ENCODE data around the gene MUC5B. TPM values are rescaled to one million over a fixed set of nuclear protein-coding genes. Genes with fewer than 3 reads are reported as not detected.

MUC5B gene
- total and polyA plus RNA-seq, 4 donors, result 0.17 to 0.95 (median 0.50) TPM; not detected in 1

DNA sequence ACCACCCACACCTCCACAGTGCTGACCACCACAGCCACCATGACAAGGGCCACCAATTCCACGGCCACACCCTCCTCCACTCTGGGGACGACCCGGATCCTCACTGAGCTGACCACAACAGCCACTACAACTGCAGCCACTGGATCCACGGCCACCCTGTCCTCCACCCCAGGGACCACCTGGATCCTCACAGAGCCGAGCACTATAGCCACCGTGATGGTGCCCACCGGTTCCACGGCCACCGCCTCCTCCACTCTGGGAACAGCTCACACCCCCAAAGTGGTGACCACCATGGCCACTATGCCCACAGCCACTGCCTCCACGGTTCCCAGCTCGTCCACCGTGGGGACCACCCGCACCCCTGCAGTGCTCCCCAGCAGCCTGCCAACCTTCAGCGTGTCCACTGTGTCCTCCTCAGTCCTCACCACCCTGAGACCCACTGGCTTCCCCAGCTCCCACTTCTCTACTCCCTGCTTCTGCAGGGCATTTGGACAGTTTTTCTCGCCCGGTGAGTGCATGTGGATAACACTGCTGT is 28.4 kb downstream of the MUC5B start:
- no peak for TF ChIP-seq JUND (IDR thresholded peaks at IDR 0.05)
- TF ChIP-seq, protein P1, sequence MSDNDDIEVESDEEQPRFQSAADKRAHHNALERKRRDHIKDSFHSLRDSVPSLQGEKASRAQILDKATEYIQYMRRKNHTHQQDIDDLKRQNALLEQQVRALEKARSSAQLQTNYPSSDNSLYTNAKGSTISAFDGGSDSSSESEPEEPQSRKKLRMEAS (IDR thresholded peaks at IDR 0.05), result no peak
- no peak for TF ChIP-seq TAF1 (conservative IDR thresholded peaks at IDR 0.05)
- TF ChIP-seq, protein P2, sequence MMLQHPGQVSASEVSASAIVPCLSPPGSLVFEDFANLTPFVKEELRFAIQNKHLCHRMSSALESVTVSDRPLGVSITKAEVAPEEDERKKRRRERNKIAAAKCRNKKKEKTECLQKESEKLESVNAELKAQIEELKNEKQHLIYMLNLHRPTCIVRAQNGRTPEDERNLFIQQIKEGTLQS (IDR thresholded peaks at IDR 0.05), result no peak
- no peak for TF ChIP-seq RAD21 (IDR thresholded peaks at IDR 0.05)
- TF ChIP-seq FOXA2 (IDR thresholded peaks at IDR 0.05), result no peak
- TF ChIP-seq HNF4G (IDR thresholded peaks at IDR 0.05), result no peak
- TF ChIP-seq YY1 (IDR thresholded peaks at IDR 0.05), result no peak
- Histone ChIP-seq H3K36me3 (ENCODE audit: control insufficient read depth in 4 of 4, insufficient read depth in 3 of 4, low read depth in 1 of 4, low read length in 3 of 4) (no peaks in the 10 kb centered on the region), H3K27me3 (ENCODE audit: control insufficient read depth in 4 of 4, insufficient read depth in 4 of 4, low read length in 3 of 4) (no peaks in the 10 kb centered on the region), H3K4me3 (ENCODE audit: low read depth in 1 of 3, low read length in 3 of 3) (no peak overlapping the region), H3K9ac (ENCODE audit: low read depth in 1 of 2, low read length in 2 of 2) (no peak overlapping the region), H3K4me1 (ENCODE audit: control insufficient read depth in 4 of 4, insufficient read depth in 4 of 4, low read length in 3 of 4) (no peaks in the 10 kb centered on the region), H3K27ac (ENCODE audit: low read depth in 1 of 2, low read length in 2 of 2) (no peak overlapping the region), H3K9me3 (ENCODE audit: control insufficient read depth in 4 of 4, low read length in 3 of 4) (no peaks in the 10 kb centered on the region)
- DNase-seq (ENCODE audit: low spot score), result no peak
- 94% methylated on average over 16 of the region's 16 CpGs for WGBS

DNA sequence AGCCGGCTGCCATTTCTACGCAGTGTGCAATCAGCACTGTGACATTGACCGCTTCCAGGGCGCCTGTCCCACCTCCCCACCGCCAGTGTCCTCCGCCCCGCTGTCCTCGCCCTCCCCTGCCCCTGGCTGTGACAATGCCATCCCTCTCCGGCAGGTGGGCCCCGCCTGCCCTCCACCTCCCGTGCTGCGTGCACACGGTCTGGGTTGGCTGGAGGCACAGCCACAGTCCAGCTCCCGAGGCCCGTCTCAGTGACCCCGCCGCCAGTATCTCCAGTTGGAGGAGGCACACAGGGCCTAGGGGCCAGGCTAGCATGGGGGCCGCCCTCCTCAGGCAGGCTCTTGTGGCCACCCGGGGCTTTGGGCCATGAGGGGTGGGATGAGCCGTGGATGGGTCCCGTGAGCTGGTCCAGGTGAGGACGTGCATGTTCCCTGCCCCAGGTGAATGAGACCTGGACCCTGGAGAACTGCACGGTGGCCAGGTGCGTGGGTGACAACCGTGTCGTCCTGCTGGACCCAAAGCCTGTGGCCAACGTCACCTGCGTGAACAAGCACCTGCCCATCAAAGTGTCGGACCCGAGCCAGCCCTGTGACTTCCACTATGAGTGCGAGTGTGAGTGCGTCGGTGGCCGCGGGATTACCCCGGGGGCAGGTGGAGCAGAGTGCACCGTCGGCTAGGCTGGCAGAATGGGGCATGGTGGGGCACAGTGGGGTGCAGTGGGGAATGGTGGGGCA is 29.7 kb downstream of the MUC5B start:
- no peaks in the 10 kb centered on the region for H3K36me3 ChIP-seq (ENCODE audit: control insufficient read depth in 4 of 4, insufficient read depth in 3 of 4, low read depth in 1 of 4, low read length in 3 of 4)
- H3K4me1 ChIP-seq (ENCODE audit: control insufficient read depth in 4 of 4, insufficient read depth in 4 of 4, low read length in 3 of 4), result no peaks in the 10 kb centered on the region
- H3K9me3 ChIP-seq (ENCODE audit: control insufficient read depth in 4 of 4, low read length in 3 of 4), result no peaks in the 10 kb centered on the region
- H3K4me3 ChIP-seq (ENCODE audit: low read depth in 1 of 3, low read length in 3 of 3), result no peak overlapping the region
- WGBS, result 96% methylated on average over 38 of the region's 38 CpGs
- H3K27ac ChIP-seq (ENCODE audit: low read depth in 1 of 2, low read length in 2 of 2), result no peak overlapping the region
- no peak for DNase-seq (ENCODE audit: low spot score)
- H3K27me3 ChIP-seq (ENCODE audit: control insufficient read depth in 4 of 4, insufficient read depth in 4 of 4, low read length in 3 of 4), result no peaks in the 10 kb centered on the region
- no peak overlapping the region for H3K9ac ChIP-seq (ENCODE audit: low read depth in 1 of 2, low read length in 2 of 2)
- TF ChIP-seq, protein P3, sequence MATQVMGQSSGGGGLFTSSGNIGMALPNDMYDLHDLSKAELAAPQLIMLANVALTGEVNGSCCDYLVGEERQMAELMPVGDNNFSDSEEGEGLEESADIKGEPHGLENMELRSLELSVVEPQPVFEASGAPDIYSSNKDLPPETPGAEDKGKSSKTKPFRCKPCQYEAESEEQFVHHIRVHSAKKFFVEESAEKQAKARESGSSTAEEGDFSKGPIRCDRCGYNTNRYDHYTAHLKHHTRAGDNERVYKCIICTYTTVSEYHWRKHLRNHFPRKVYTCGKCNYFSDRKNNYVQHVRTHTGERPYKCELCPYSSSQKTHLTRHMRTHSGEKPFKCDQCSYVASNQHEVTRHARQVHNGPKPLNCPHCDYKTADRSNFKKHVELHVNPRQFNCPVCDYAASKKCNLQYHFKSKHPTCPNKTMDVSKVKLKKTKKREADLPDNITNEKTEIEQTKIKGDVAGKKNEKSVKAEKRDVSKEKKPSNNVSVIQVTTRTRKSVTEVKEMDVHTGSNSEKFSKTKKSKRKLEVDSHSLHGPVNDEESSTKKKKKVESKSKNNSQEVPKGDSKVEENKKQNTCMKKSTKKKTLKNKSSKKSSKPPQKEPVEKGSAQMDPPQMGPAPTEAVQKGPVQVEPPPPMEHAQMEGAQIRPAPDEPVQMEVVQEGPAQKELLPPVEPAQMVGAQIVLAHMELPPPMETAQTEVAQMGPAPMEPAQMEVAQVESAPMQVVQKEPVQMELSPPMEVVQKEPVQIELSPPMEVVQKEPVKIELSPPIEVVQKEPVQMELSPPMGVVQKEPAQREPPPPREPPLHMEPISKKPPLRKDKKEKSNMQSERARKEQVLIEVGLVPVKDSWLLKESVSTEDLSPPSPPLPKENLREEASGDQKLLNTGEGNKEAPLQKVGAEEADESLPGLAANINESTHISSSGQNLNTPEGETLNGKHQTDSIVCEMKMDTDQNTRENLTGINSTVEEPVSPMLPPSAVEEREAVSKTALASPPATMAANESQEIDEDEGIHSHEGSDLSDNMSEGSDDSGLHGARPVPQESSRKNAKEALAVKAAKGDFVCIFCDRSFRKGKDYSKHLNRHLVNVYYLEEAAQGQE (IDR thresholded peaks at IDR 0.05), result no peak
- no peak for TF ChIP-seq FOXA2 (IDR thresholded peaks at IDR 0.05)
- TF ChIP-seq, protein P1 (IDR thresholded peaks at IDR 0.05), result no peak
- no peak for TF ChIP-seq RAD21 (IDR thresholded peaks at IDR 0.05)
- no peak for TF ChIP-seq NR2F2 (IDR thresholded peaks at IDR 0.05)
- TF ChIP-seq RXRA (IDR thresholded peaks at IDR 0.05), result no peak
- TF ChIP-seq, protein P2 (IDR thresholded peaks at IDR 0.05), result no peak
- no peak for TF ChIP-seq HNF4G (IDR thresholded peaks at IDR 0.05)
- no peak for TF ChIP-seq SP1 (IDR thresholded peaks at IDR 0.05)
- TF ChIP-seq, protein P4, sequence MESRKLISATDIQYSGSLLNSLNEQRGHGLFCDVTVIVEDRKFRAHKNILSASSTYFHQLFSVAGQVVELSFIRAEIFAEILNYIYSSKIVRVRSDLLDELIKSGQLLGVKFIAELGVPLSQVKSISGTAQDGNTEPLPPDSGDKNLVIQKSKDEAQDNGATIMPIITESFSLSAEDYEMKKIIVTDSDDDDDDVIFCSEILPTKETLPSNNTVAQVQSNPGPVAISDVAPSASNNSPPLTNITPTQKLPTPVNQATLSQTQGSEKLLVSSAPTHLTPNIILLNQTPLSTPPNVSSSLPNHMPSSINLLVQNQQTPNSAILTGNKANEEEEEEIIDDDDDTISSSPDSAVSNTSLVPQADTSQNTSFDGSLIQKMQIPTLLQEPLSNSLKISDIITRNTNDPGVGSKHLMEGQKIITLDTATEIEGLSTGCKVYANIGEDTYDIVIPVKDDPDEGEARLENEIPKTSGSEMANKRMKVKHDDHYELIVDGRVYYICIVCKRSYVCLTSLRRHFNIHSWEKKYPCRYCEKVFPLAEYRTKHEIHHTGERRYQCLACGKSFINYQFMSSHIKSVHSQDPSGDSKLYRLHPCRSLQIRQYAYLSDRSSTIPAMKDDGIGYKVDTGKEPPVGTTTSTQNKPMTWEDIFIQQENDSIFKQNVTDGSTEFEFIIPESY (IDR thresholded peaks at IDR 0.05), result no peak
- no peak for TF ChIP-seq FOXA1 (IDR thresholded peaks at IDR 0.05)
- TF ChIP-seq HNF4A (conservative IDR thresholded peaks at IDR 0.05), result no peak
- no peak for TF ChIP-seq YY1 (IDR thresholded peaks at IDR 0.05)
- TF ChIP-seq EGR1 (IDR thresholded peaks at IDR 0.05; ENCODE audit: low read depth in 2 of 2), result no peak

All from liver (tissue), 9 donors.